ENCODE results near the gene FARS2. TPM values are rescaled to one million over a fixed set of nuclear protein-coding genes. Genes with fewer than 3 reads are reported as not detected.

The FARS2 gene
- total and polyA plus RNA-seq, 9 of the 15 experiments (the other 6 are each of a cell fraction or from before 2014, with no cell fraction given), result 16.5 to 62.2 (median 27.0) TPM

GRCh38 chr6:5271926-5272325, 10.6 kb downstream of the FARS2 start:
- Histone ChIP-seq H3K4me2 (ENCODE audit: insufficient read depth, low read length) (no peak overlapping the region), H3K9ac (ENCODE audit: insufficient read depth in 1 of 2, low read depth in 2 of 2, low read length in 2 of 2) (no peak overlapping the region), H3K9me3 (replicated peaks; ENCODE audit: control insufficient read depth, insufficient read depth, low read depth, low read length) (no peaks in the 10 kb centered on the region), H3K9me1 (ENCODE audit: control insufficient read depth, insufficient read depth, low read length) (no peaks in the 10 kb centered on the region), H3K27me3 (ENCODE audit: control insufficient read depth in 2 of 2, insufficient read depth in 2 of 2, low read length in 2 of 2) (no peaks in the 10 kb centered on the region), H2AFZ (ENCODE audit: low read depth, low read length) (no peak overlapping the region), H3K36me3 (ENCODE audit: control insufficient read depth, insufficient read depth, low read length) (0 out of 3 replicates have a peak, but pooled peaks cover 3% of the 10 kb centered on the region), H3K4me1 (replicated peaks in 1 of 2; ENCODE audit: control insufficient read depth in 2 of 2, insufficient read depth in 2 of 2, low read length in 2 of 2) (peaks cover 4 to 19% of the 10 kb centered on the region in 2 experiments; a peak in 3 of 5 replicates), H3K4me3 (no peak overlapping the region), H4K20me1 (replicated peaks; ENCODE audit: control insufficient read depth, insufficient read depth, low read length) (no peaks in the 10 kb centered on the region), H3K27ac (ENCODE audit: extremely low read depth, low read depth, low read length) (no peak overlapping the region), H3K79me2 (ENCODE audit: control insufficient read depth, insufficient read depth, low read length) (peaks cover 59% of the 10 kb centered on the region)
- no peak for DNase-seq (ENCODE audit: extremely low read depth in 1 of 4, low spot score in 3 of 4)
- ChIA-PET POLR2A (no interaction called here), CTCF (ENCODE audit: low intra/inter-chr PET ratio) (no interaction called here)
- intact Hi-C loops (cut with micrococcal nuclease) (no loop called here), in situ Hi-C loops (cut with MboI) (no loop called here)
- no TSS peak for BruUV-seq (replicated peaks)
- no peak for FAIRE-seq
- 83% methylated on average over 6 of the region's 6 CpGs for WGBS (ENCODE audit: insufficient coverage, low coverage, missing lambda C conversion rate)
- ATAC-seq, result no peak
- TF ChIP-seq, protein P1, sequence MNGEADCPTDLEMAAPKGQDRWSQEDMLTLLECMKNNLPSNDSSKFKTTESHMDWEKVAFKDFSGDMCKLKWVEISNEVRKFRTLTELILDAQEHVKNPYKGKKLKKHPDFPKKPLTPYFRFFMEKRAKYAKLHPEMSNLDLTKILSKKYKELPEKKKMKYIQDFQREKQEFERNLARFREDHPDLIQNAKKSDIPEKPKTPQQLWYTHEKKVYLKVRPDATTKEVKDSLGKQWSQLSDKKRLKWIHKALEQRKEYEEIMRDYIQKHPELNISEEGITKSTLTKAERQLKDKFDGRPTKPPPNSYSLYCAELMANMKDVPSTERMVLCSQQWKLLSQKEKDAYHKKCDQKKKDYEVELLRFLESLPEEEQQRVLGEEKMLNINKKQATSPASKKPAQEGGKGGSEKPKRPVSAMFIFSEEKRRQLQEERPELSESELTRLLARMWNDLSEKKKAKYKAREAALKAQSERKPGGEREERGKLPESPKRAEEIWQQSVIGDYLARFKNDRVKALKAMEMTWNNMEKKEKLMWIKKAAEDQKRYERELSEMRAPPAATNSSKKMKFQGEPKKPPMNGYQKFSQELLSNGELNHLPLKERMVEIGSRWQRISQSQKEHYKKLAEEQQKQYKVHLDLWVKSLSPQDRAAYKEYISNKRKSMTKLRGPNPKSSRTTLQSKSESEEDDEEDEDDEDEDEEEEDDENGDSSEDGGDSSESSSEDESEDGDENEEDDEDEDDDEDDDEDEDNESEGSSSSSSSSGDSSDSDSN (IDR thresholded peaks at IDR 0.05; ENCODE audit: borderline replicate concordance in 1 of 2, low read depth in 2 of 2, low read length in 2 of 2), result no peak
- no peak for TF ChIP-seq BCLAF1 (IDR thresholded peaks at IDR 0.05; ENCODE audit: borderline replicate concordance in 1 of 2, control insufficient read depth in 1 of 2, low read depth in 2 of 2, low read length in 1 of 2)
- no peak for TF ChIP-seq PATZ1 (CRISPR knock-in tag; IDR thresholded peaks at IDR 0.05; ENCODE audit: borderline replicate concordance)
- TF ChIP-seq CBX3 (IDR thresholded peaks at IDR 0.05; ENCODE audit: borderline replicate concordance in 1 of 2, low read length in 2 of 2), result no peak
- no peak for TF ChIP-seq SPI1 (IDR thresholded peaks at IDR 0.05; ENCODE audit: borderline replicate concordance, low read depth, low read length)
- no peak for TF ChIP-seq ZNF518B (CRISPR knock-in tag; IDR thresholded peaks at IDR 0.05)
- TF ChIP-seq ZNF217 (CRISPR knock-in tag; IDR thresholded peaks at IDR 0.05), result no peak
- no peak for TF ChIP-seq EWSR1 (IDR thresholded peaks at IDR 0.05; ENCODE audit: borderline replicate concordance, low read depth, partially characterized antibody)
- TF ChIP-seq NBN (IDR thresholded peaks at IDR 0.05; ENCODE audit: low read depth), result no peak
- no peak for TF ChIP-seq SUPT5H (IDR thresholded peaks at IDR 0.05)
- TF ChIP-seq MTA3 (IDR thresholded peaks at IDR 0.05; ENCODE audit: borderline replicate concordance), result no peak
